IPS-NIHi7 (cell line): Measurements from ENCODE around the gene MSTN.
A peak's percentile ranks its signal among the peaks of the same experiment; 100 is the strongest.
"Not testable (repeated sequence)": the region's sequence is repeated elsewhere in the genome, so short reads cannot be mapped to it uniquely, and the experiment has no call there.

Source experiments
- DNase-seq: peaks from one replicate; pipeline ENCODE4 v3.0.0; 2012; ENCODE audit warnings: mixed read lengths; ENCODE audit errors: extremely low spot score

MSTN gene

GRCh38 chr2:190065839-190066238, 3.3 kb upstream of the MSTN start:
- no peak for DNase-seq

GRCh38 chr2:190063624-190064023, 1.1 kb upstream of the MSTN start:
- DNase-seq: no peak

GRCh38 chr2:190062053-190062452, 476 bp downstream of the MSTN start:
- DNase-seq: no peak

GRCh38 chr2:190060626-190061025, 1.9 kb downstream of the MSTN start:
- DNase-seq: no peak

GRCh38 chr2:190060019-190060418, 2.5 kb downstream of the MSTN start:
- no peak for DNase-seq

GRCh38 chr2:190053426-190053825, 9.1 kb downstream of the MSTN start:
- DNase-seq: no peak

GRCh38 chr2:190052307-190052706, 10.2 kb downstream of the MSTN start:
- no peak for DNase-seq

GRCh38 chr2:190051223-190051622, 11.3 kb downstream of the MSTN start:
- DNase-seq: no peak

- DNase-seq: no peak
Measured at GRCh38 chr2:190050001-190050400, 12.5 kb downstream of the MSTN start.

- no peak for DNase-seq
Measured at GRCh38 chr2:190044866-190045265, 17.7 kb downstream of the MSTN start.

GRCh38 chr2:190043441-190043840, 19.1 kb downstream of the MSTN start:
- no peak for DNase-seq

GRCh38 chr2:190036071-190036470, 26.5 kb downstream of the MSTN start:
- DNase-seq: no peak

- not testable (repeated sequence) for DNase-seq
Measured at GRCh38 chr2:190034417-190034816, 28.1 kb downstream of the MSTN start.

- DNase-seq: no peak
Measured at GRCh38 chr2:190031969-190032618, 30.4 kb downstream of the MSTN start.

- DNase-seq: peak; percentile 21
Measured at GRCh38 chr2:190023860-190024259, 38.7 kb downstream of the MSTN start.

GRCh38 chr2:190020720-190021119, 41.8 kb downstream of the MSTN start:
- DNase-seq: no peak

- DNase-seq: no peak
Measured at GRCh38 chr2:190017837-190018236, 44.7 kb downstream of the MSTN start.

- not testable (repeated sequence) for DNase-seq
Measured at GRCh38 chr2:190015969-190016368, 46.6 kb downstream of the MSTN start.
